Neural progenitor cell (in vitro differentiated cells): Measurements from ENCODE around the gene PER3. TPM values are rescaled to one million over a fixed set of nuclear protein-coding genes. Genes with fewer than 3 reads are reported as not detected.

Experiments
- DNase-seq: peaks from one replicate; pipeline ENCODE4 v3.0.0-alpha.2; 2016; ENCODE audit warnings: low spot score
- H2AFZ ChIP-seq: fragments of 200-600 bp; sonication (generic); replicated peaks from 2 replicates; pipeline ENCODE4 v1.6.1; 2016; ENCODE audit warnings: antibody characterized with exemption
- H3F3A ChIP-seq: fragments of 200-600 bp; sonication (generic); 2 replicates; pipeline ENCODE4 v1.6.1; 2016; ENCODE audit warnings: antibody characterized with exemption, low read depth
- H3K27ac ChIP-seq: fragments of 200-600 bp; sonication (generic); 2 replicates; pipeline ENCODE4 v1.5.1; 2016; ENCODE audit warnings: mild to moderate bottlenecking
- H3K27me3 ChIP-seq: fragments of 200-600 bp; sonication (generic); 2 replicates; pipeline ENCODE4 v1.6.1; 2016; ENCODE audit warnings: mild to moderate bottlenecking, moderate library complexity
- H3K36me3 ChIP-seq: fragments of 200-600 bp; sonication (generic); 2 replicates; pipeline ENCODE4 v1.5.1; 2016
- H3K4me1 ChIP-seq: fragments of 200-600 bp; sonication (generic); 2 replicates; pipeline ENCODE4 v1.6.1; 2016; ENCODE audit warnings: mixed run types
- H3K4me2 ChIP-seq: fragments of 200-600 bp; sonication (generic); 2 replicates; pipeline ENCODE4 v1.6.1; 2016
- H3K4me3 ChIP-seq: fragments of 200-600 bp; sonication (generic); 2 replicates; pipeline ENCODE4 v1.5.1; 2016
- H3K79me2 ChIP-seq: fragments of 200-600 bp; sonication (generic); 2 replicates; pipeline ENCODE4 v1.6.1; 2016; ENCODE audit warnings: low read depth
- H3K9ac ChIP-seq: fragments of 200-600 bp; sonication (generic); 2 replicates; pipeline ENCODE4 v1.6.1; 2016
- H3K9me3 ChIP-seq: fragments of 200-600 bp; sonication (generic); 2 replicates; pipeline ENCODE4 v1.5.1; 2016; ENCODE audit warnings: low read depth
- H4K20me1 ChIP-seq: fragments of 200-600 bp; sonication (generic); 2 replicates; pipeline ENCODE4 v1.6.1; 2016; ENCODE audit warnings: low read depth
- H3K27ac Mint-ChIP-seq: 3 replicates; pipeline ENCODE4 v1.8.0; 2021; ENCODE audit warnings: mixed read lengths
- H3K27me3 Mint-ChIP-seq: 2 replicates; pipeline ENCODE4 v1.8.0; 2022; ENCODE audit warnings: low read depth, mild to moderate bottlenecking, inconsistent platforms, moderate library complexity, mixed read lengths; ENCODE audit not compliant: insufficient read depth
- H3K36me3 Mint-ChIP-seq: 3 replicates; pipeline ENCODE4 v1.8.0; 2021; ENCODE audit warnings: mixed read lengths
- H3K4me1 Mint-ChIP-seq: 3 replicates; pipeline ENCODE4 v1.8.0; 2021; ENCODE audit warnings: mixed read lengths
- H3K4me3 Mint-ChIP-seq: 3 replicates; pipeline ENCODE4 v1.8.0; 2021; ENCODE audit warnings: mild to moderate bottlenecking, moderate library complexity, mixed read lengths
- H3K9me3 Mint-ChIP-seq: 3 replicates; pipeline ENCODE4 v1.8.0; 2020; ENCODE audit warnings: mixed read lengths
- CTCF ChIP-seq: fragments of 200-600 bp; sonication (generic); IDR thresholded peaks from 2 replicates; pipeline ENCODE4 v1.5.1; 2017; ENCODE audit warnings: antibody characterized with exemption, mild to moderate bottlenecking
- EZH2 ChIP-seq: fragments of 200-600 bp; sonication (generic); IDR thresholded peaks from 2 replicates; pipeline ENCODE4 v1.6.1; 2017; ENCODE audit warnings: antibody characterized with exemption, mild to moderate bottlenecking, moderate library complexity
- EZH2phosphoT487 ChIP-seq: fragments of 200-600 bp; sonication (generic); IDR thresholded peaks from 2 replicates; pipeline ENCODE4 v1.6.1; 2017; ENCODE audit warnings: antibody characterized with exemption
- total RNA-seq: library from RNA; depleted of rRNA; stranded (reverse); fragments of >200 nt; gene quantifications from 2 replicates; pipeline ENCODE4 v1.2.3, GENCODE V29; 2015; ENCODE audit warnings: low replicate concordance

The PER3 gene
- total RNA-seq, result 3.6 and 6.1 TPM in 2 replicates

GRCh38 chr1:7783826-7784491 is at the start of gene PER3:
Gene PER3 (plus strand): TSS chr1:7784291. CDS start chr1:7784878, 587 bp downstream.
- Histone ChIP-seq H3K4me3 (peak within 1 kb of the TSS; percentile 45), H3K9me3 (peaks cover 4% of the 10 kb centered on the region), H4K20me1 (no peaks in the 10 kb centered on the region), H3K27ac (peak within 1 kb of the TSS; percentile 16), H3F3A (peaks cover 33% of the 10 kb centered on the region), H3K79me2 (no peaks in the 10 kb centered on the region), H3K27me3 (peaks cover 11% of the 10 kb centered on the region), H3K9ac (no peak within 1 kb of the TSS), H3K36me3 (peaks cover 3% of the 10 kb centered on the region), H2AFZ (no peak within 1 kb of the TSS), H3K4me2 (peak within 1 kb of the TSS; percentile 69), H3K4me1 (no peaks in the 10 kb centered on the region)
- Mint-ChIP-seq H3K9me3 (peaks cover 3% of the 10 kb centered on the region), H3K27me3 (peaks cover 2% of the 10 kb centered on the region), H3K36me3 (peaks cover 39% of the 10 kb centered on the region), H3K4me1 (peaks cover 13% of the 10 kb centered on the region), H3K4me3 (peak within 1 kb of the TSS; percentile 84), H3K27ac (peak within 1 kb of the TSS; percentile 46)
- TF ChIP-seq CTCF, result no peak
- TF ChIP-seq EZH2phosphoT487, result no peak
- no peak for TF ChIP-seq EZH2
- DNase-seq, result peak; percentile 99

- Histone ChIP-seq H3K36me3 (no peaks in the 10 kb centered on the region), H3F3A (no peaks in the 10 kb centered on the region), H3K27ac (no peak overlapping the region), H3K79me2 (no peaks in the 10 kb centered on the region), H3K9me3 (no peaks in the 10 kb centered on the region), H3K27me3 (no peaks in the 10 kb centered on the region), H3K4me1 (no peaks in the 10 kb centered on the region), H3K9ac (no peak overlapping the region), H3K4me2 (no peak overlapping the region), H2AFZ (no peak overlapping the region), H4K20me1 (no peaks in the 10 kb centered on the region), H3K4me3 (no peak overlapping the region)
- H3K4me1 Mint-ChIP-seq, result no peaks in the 10 kb centered on the region
- TF ChIP-seq EZH2phosphoT487 (no peak), EZH2 (no peak), CTCF (no peak)
- H3K4me3 Mint-ChIP-seq, result no peak overlapping the region
- no peak overlapping the region for H3K27ac Mint-ChIP-seq
- DNase-seq, result no peak
- H3K27me3 Mint-ChIP-seq, result no peaks in the 10 kb centered on the region
- H3K9me3 Mint-ChIP-seq, result peaks cover 2% of the 10 kb centered on the region
- H3K36me3 Mint-ChIP-seq, result peaks cover 46% of the 10 kb centered on the region
Observed at GRCh38 chr1:7738044-7738443, 46.0 kb upstream of the PER3 start.

- no peak overlapping the region for H3K27ac Mint-ChIP-seq
- no peaks in the 10 kb centered on the region for H3K27me3 ChIP-seq
- H3K9me3 ChIP-seq, result no peaks in the 10 kb centered on the region
- no peaks in the 10 kb centered on the region for H3K27me3 Mint-ChIP-seq
- H3K9ac ChIP-seq, result no peak overlapping the region
- no peaks in the 10 kb centered on the region for H4K20me1 ChIP-seq
- no peaks in the 10 kb centered on the region for H3F3A ChIP-seq
- H3K27ac ChIP-seq, result no peak overlapping the region
- no peak overlapping the region for H2AFZ ChIP-seq
- no peak overlapping the region for H3K4me3 ChIP-seq
- no peaks in the 10 kb centered on the region for H3K79me2 ChIP-seq
- DNase-seq, result no peak
- H3K4me3 Mint-ChIP-seq, result no peak overlapping the region
- no peaks in the 10 kb centered on the region for H3K4me1 ChIP-seq
- no peaks in the 10 kb centered on the region for H3K36me3 ChIP-seq
- H3K4me2 ChIP-seq, result no peak overlapping the region
- H3K36me3 Mint-ChIP-seq, result peaks cover 33% of the 10 kb centered on the region
- peaks cover 2% of the 10 kb centered on the region for H3K9me3 Mint-ChIP-seq
- H3K4me1 Mint-ChIP-seq, result no peaks in the 10 kb centered on the region
- TF ChIP-seq EZH2 (no peak), CTCF (no peak), EZH2phosphoT487 (no peak)
Observed at GRCh38 chr1:7743346-7743745, 40.7 kb upstream of the PER3 start.
